Breast epithelium (tissue), 3 donors: ENCODE results near the gene CCDC57.

Source experiments
- CTCF ChIP-seq, 3 donors: fragments of 450-650 bp; IDR thresholded peaks; one replicate each; pipeline ENCODE4 v1.5.1; 2016 to 2017; ENCODE audit warnings: antibody characterized with exemption in 3 of 3, mild to moderate bottlenecking in 3 of 3, moderate library complexity in 3 of 3
- POLR2A ChIP-seq: fragments of 450-650 bp; IDR thresholded peaks from one replicate; pipeline ENCODE4 v1.6.1; 2016; ENCODE audit warnings: antibody characterized with exemption, mild to moderate bottlenecking, moderate library complexity
- POLR2AphosphoS5 ChIP-seq, 3 donors: sonication (generic); formaldehyde crosslinking; IDR thresholded peaks; one replicate each; pipeline ENCODE4 v1.6.1; 2017; ENCODE audit warnings: antibody characterized with exemption in 3 of 3

GRCh38 chr17:82215095-82215971 is 2.7 kb upstream of the CCDC57 start:
- TF ChIP-seq CTCF (IDR thresholded peaks at IDR 0.05) = no peak
- TF ChIP-seq POLR2AphosphoS5 (IDR thresholded peaks at IDR 0.05) = no peak
- TF ChIP-seq POLR2A = no peak
